ENCODE measurements around the gene TBC1D30.

GRCh38 chr12:64900540-64900939, 76.1 kb downstream of the TBC1D30 start:
- no peak for TF ChIP-seq PATZ1 (CRISPR knock-in tag; IDR thresholded peaks at IDR 0.05; ENCODE audit: borderline replicate concordance)
- no peak for TF ChIP-seq TOX (CRISPR knock-in tag; IDR thresholded peaks at IDR 0.05; ENCODE audit: borderline replicate concordance)
- no peak for TF ChIP-seq ARNTL (CRISPR knock-in tag; IDR thresholded peaks at IDR 0.05; ENCODE audit: borderline replicate concordance, low read depth)
- no peak for TF ChIP-seq POU6F1 (CRISPR knock-in tag; IDR thresholded peaks at IDR 0.05; ENCODE audit: borderline replicate concordance, low read depth)
- TF ChIP-seq RARB (CRISPR knock-in tag; IDR thresholded peaks at IDR 0.05): no peak
- TF ChIP-seq ESRRG (CRISPR knock-in tag; IDR thresholded peaks at IDR 0.05): no peak
- TF ChIP-seq ZNF70 (CRISPR knock-in tag; IDR thresholded peaks at IDR 0.05): no peak
- no peak for TF ChIP-seq ZFP30 (CRISPR knock-in tag; IDR thresholded peaks at IDR 0.05)
- TF ChIP-seq ZNF8 (CRISPR knock-in tag; IDR thresholded peaks at IDR 0.05): no peak
- TF ChIP-seq ZFP3 (CRISPR knock-in tag; IDR thresholded peaks at IDR 0.05): no peak
- TF ChIP-seq CSDC2 (CRISPR knock-in tag; IDR thresholded peaks at IDR 0.05): no peak
- TF ChIP-seq OSR1 (CRISPR knock-in tag; IDR thresholded peaks at IDR 0.05): no peak
- no peak for TF ChIP-seq TCF4 (CRISPR knock-in tag; IDR thresholded peaks at IDR 0.05; ENCODE audit: borderline replicate concordance)
